NAMALWA (cell line): ENCODE results near the gene CLPTM1L.

Experiments
- DNase-seq: peaks from one replicate; pipeline ENCODE4 v3.0.0-alpha.2; 2015; ENCODE audit warnings: low spot score

CLPTM1L gene

DNA sequence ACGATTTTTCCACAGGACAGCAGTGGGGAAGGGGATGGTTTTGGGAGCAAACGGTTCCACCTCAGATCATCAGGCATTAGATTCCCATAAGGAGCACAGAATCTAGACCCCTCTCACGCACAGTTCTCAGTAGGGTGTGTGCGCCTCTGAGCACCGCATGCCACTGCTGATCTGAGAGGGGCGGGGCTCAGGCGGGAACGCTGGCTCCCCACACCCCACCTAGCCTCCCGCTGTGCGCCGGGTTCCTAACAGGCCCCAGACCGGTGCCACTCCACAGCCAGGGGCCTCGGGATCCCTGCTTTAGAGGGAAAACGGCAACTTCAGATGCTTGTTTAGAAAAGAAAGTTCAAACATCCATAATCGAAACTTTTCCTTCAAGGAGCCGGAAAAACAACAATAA is 70.4 kb downstream of the CLPTM1L start:
- no peak for DNase-seq

DNA sequence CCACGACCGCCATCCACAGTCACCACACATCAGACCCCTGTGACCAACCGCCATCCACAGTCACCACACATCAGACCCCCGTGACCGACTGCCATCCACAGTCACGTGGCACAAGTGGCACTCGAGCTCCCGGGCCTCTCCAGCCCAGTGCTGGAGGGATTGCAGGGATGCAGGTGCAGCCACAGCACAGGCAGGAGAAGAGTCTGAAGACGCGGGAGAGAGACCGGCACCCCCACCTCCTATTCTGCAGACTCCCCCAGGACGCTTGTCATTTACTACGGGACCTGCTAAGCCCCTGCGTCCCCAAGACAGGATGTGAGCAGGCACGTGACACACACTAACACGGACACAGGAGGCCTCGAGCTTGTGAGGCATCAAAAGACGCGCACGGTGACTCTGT is 71.2 kb downstream of the CLPTM1L start:
- DNase-seq = no peak

DNA sequence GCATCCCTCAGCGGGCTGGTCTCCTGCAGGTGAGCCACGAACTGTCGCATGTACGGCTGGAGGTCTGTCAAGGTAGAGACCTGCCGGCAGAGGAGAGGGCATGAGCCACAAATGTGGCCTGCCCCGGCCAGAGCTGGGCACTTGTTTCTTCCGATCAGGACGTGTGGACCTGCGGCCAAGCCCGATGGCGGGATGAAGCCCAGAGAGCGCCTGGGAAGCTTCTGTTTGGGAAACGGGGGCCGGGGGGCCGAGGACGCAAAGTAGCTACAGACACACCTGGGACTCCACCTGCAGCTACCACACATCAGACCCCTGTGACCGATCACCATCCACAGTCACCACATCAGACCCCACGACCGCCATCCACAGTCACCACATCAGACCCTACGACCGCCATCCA is 72.7 kb downstream of the CLPTM1L start:
- DNase-seq = no peak

DNA sequence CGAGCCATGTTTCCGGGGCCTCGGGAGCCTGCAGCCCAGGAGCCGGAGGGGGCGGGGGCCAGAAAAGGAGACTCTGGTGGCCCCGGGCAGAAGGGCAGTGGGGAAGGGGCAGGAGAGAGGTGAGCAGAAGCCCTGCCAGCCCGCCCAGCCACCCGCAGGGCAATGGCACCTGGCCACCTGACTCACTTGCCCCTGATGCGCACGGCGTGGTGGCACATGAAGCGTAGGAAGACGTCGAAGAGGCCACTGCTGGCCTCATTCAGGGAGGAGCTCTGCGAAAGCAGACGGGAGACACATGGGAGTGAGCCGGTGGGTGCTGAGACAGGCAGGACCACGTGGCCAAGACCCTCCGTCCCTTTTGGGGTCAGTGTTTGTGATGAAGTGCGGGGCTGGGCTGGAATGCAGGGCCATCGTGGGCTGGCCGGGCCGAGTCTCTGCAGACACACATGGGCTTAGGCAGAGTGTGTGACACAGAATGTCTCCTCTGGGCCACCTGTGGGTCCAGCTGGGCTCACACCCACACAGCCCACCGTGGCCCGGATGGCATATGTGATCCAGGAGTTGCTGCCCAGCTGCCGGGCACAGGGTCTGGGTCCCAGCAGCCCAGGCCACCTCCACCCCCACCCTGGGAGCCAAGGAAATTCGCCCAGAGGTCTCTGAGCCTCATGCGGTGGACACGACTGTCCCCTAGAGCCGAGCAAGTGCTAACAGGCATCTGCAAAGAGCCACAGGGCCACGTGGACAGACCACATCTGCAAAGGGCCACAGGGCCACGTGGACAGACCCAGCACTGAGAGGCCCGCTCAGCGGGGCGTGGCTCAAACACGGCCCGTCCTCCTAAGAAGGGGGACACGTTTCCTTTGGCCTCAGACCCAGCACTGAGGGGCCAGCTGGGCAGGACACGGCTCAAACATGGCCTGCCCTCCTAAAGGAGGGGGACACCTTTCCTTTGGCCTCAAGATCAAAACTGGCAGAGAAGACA is 73.7 kb downstream of the CLPTM1L start:
- no peak for DNase-seq

DNA sequence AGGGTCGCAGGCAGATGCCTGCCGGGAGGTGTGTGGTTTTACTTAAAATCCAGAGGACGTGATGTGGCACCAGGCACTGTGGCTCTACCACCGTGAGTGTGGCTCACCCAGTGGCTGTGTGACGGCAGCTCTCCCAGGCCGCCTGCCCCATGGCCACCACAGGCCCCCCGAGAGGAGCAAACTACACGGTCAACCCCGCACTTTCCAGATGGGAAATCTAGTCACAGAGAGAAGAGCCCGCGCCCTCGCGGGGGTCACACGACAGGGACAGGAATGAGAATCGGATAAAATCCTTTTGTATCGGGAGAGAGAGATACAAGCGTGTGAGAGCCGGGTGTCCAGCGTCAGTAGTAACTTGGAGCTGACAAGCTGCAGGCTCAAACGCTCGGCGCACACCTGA is 74.5 kb downstream of the CLPTM1L start:
- DNase-seq = no peak

DNA sequence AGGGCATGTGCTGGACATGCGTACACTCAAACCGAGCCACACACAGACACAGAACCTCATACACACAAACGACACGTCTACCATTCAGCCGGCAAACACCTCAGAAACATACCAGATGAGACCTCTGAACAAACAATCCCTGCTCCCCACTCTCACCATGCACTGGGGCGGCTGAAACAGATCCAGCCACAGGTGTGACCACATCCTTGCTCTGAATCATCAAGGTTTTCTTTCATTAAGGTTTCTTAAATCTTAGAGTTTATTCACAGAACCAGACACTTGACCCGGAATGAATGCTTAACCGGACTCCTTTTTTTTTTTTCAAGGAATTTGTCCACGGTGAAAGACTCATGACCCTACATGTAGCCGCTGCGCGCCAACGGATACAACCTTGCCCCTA is 76.2 kb downstream of the CLPTM1L start:
- DNase-seq = no peak

DNA sequence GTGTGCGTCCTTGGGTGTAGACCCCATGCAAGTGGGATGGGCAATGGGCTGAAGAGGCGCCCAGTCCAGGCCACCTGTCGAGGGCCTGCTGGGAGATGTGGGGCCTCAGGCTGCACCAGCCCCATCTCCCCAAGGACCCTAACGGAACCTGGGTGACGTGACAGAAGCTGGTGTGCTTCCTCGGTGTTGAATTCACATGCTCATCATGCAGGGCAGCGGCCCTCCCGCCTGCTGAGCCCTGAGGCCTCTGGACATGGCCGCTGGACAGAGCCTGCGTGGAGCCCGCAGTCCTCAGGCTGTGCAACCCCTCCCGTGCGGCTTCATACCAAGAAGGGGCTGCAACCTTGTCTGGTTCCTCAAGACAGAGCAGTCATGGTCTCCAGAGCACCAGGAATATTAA is 76.8 kb downstream of the CLPTM1L start:
- DNase-seq = no peak
